B cell (primary cell): Measurements from ENCODE around the gene NKX1-1.

Experiments
- CTCF ChIP-seq: fragments of 200-600 bp; IDR thresholded peaks from one replicate; pipeline ENCODE4 v1.8.0; 2022; ENCODE audit warnings: antibody characterized with exemption, mild to moderate bottlenecking
- EZH2 ChIP-seq: IDR thresholded peaks from 2 replicates; pipeline ENCODE4 v1.6.1; 2012; ENCODE audit warnings: borderline replicate concordance, low read depth, mild to moderate bottlenecking, moderate library complexity, low read length; ENCODE audit not compliant: insufficient read depth, poor library complexity, severe bottlenecking

DNA sequence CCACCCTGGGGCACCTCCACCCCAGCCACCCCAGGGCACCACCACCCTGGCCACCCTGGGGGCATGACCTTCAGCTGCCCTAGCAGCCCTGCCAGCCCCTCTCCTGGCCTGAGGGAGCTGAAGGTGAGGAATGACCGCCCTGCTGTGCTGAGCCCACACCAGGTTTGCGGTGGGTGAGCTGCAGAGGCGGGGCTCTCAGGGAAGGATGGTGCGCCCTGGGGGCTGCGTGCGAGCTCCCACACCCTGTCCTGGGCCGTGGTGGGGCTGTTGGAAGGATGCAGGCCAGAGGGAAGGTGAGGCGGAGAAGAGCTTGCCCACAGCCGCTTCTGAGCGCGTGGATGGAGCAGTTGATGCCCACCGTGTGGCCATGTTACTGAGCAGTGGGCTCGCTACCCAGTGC is 41.5 kb downstream of the NKX1-1 start:
- TF ChIP-seq CTCF (no peak), EZH2 (no peak)
